Thyroid gland (tissue), 4 donors: ENCODE measurements around the gene ZNF804B.

Experiments
- POLR2A ChIP-seq, 2 donors: fragments of 450-650 bp; IDR thresholded peaks; one replicate each; pipeline ENCODE4 v1.6.1; 2017; ENCODE audit warnings: antibody characterized with exemption in 2 of 2, mild to moderate bottlenecking in 2 of 2, moderate library complexity in 1 of 2
- TF ChIP-seq, protein P1 (sequence below), 6 experiments: fragments of 200-600 bp in 3 of 6; fragments of 450-650 bp in 3 of 6; sonication (generic) in 3 of 6; IDR thresholded peaks; one replicate each; pipeline ENCODE4 v1.5.1; 2016 to 2019; ENCODE audit warnings: antibody characterized with exemption in 6 of 6, mild to moderate bottlenecking in 2 of 6, inconsistent platforms in 1 of 6, moderate library complexity in 1 of 6

GRCh38 chr7:89133357-89133756 lies 373.9 kb downstream of the ZNF804B start:
- TF ChIP-seq, protein P1, sequence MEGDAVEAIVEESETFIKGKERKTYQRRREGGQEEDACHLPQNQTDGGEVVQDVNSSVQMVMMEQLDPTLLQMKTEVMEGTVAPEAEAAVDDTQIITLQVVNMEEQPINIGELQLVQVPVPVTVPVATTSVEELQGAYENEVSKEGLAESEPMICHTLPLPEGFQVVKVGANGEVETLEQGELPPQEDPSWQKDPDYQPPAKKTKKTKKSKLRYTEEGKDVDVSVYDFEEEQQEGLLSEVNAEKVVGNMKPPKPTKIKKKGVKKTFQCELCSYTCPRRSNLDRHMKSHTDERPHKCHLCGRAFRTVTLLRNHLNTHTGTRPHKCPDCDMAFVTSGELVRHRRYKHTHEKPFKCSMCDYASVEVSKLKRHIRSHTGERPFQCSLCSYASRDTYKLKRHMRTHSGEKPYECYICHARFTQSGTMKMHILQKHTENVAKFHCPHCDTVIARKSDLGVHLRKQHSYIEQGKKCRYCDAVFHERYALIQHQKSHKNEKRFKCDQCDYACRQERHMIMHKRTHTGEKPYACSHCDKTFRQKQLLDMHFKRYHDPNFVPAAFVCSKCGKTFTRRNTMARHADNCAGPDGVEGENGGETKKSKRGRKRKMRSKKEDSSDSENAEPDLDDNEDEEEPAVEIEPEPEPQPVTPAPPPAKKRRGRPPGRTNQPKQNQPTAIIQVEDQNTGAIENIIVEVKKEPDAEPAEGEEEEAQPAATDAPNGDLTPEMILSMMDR (IDR thresholded peaks at IDR 0.05) = no peak
- no peak for TF ChIP-seq POLR2A (IDR thresholded peaks at IDR 0.05)
